Urothelium cell line (cell line): ENCODE results near the gene EYS.
A peak's percentile ranks its signal among the peaks of the same experiment; 100 is the strongest.
"Not testable (repeated sequence)": the region's sequence is repeated elsewhere in the genome, so short reads cannot be mapped to it uniquely, and the experiment has no call there.

ENCODE experiments used
- DNase-seq: peaks from one replicate; pipeline ENCODE4 v3.0.0; 2011; ENCODE audit warnings: low spot score, mixed read lengths
- FAIRE-seq: peaks from 2 replicates; lab custom pipeline; 2011; peaks lifted over from hg19 to GRCh38; lab: Jason Lieb, UNC

Gene EYS

DNA sequence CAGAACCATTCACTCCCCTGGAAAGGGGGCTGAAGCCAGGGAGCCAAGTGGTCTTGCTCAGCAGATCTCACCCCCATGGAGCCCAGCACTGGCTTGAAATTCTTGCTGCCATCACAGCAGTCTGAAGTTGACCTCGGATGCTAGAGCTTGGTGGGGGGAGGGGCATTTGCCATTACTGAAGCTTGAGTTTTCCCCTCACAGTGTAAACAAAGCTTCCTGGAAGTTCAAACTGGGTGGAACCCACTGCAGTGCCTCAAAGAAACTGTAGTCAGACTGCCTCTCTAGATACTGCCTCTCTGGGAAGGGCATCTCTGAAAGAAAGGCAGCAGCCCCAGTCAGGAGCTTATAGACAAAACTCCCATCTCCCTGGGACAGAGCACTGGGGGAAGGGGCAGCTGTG lies 1819.2 kb downstream of the EYS start:
- not testable (repeated sequence) for FAIRE-seq, DNase-seq

GRCh38 chr6:63887002-63887751 lies 1819.8 kb downstream of the EYS start:
- FAIRE-seq (no peak), DNase-seq (no peak)

DNA sequence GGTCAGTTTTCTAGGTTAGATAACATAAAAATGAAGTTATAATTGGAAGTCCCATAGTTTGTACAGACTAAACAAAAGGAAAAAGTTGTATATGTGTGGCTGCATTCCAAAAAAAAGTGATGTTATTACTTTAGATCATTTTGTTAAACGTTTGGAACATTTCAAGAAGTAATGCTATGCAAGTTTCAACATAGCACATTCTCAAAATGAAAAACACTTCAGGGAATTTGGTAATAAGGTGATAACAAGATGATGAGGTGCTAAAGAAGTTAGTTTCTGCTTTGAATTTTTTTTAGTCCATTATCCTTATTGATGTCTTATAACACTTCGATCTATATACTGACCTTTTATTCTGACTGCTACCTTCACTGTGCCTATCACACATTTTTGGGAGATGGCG lies 1820.7 kb downstream of the EYS start:
- no peak for DNase-seq
- FAIRE-seq, result no peak

GRCh38 chr6:63883597-63883996 lies 1823.4 kb downstream of the EYS start:
- DNase-seq, result no peak

GRCh38 chr6:63882208-63882607 lies 1824.8 kb downstream of the EYS start:
- FAIRE-seq, result no peak
- DNase-seq, result peak; percentile 11

More at GRCh38 chr6:63883597-63883996, 1823.4 kb downstream of the EYS start:
- no peak for FAIRE-seq

- FAIRE-seq (no peak), DNase-seq (no peak)
Measured at GRCh38 chr6:63881791-63882190, 1825.2 kb downstream of the EYS start.

DNA sequence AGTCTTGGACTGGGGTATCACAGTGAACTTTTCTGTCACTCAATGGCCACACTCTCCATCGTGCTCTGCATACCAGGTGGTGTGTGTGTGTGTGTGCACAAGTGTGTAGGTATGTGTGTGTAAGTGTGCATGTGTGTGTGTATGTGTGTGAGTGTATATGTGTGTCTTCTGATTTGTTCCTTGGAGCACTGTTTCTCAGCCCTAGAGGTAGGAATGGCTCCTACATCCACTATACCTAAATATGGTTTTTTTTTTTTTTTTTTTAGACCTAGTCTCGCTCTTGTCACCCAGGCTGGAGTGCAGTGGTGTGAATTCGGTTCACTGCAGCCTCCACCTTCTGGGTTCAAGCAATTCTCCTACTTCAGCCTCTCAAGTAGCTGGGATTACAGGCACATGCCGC lies 1834.8 kb downstream of the EYS start:
- DNase-seq (no peak), FAIRE-seq (no peak)

DNA sequence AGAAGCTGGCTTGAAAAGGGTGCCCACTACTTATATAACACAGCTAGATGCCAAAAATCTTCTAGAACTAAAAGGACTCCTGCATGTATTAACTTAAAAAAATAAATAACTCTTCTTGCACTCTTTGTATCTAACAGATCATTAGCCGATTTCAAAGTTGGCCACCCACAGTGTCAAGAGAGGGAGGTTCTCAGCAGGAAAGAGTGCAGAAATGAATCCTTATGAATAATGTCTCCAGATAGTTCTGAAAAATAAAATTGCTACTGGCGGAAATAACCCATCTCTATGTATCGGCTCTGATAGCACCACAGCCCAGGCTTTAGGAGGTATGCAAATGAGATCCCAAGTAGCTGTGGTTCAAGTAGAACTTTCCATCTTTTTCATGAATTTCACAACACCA lies 1838.7 kb downstream of the EYS start:
- DNase-seq, result no peak
- FAIRE-seq, result no peak

DNA sequence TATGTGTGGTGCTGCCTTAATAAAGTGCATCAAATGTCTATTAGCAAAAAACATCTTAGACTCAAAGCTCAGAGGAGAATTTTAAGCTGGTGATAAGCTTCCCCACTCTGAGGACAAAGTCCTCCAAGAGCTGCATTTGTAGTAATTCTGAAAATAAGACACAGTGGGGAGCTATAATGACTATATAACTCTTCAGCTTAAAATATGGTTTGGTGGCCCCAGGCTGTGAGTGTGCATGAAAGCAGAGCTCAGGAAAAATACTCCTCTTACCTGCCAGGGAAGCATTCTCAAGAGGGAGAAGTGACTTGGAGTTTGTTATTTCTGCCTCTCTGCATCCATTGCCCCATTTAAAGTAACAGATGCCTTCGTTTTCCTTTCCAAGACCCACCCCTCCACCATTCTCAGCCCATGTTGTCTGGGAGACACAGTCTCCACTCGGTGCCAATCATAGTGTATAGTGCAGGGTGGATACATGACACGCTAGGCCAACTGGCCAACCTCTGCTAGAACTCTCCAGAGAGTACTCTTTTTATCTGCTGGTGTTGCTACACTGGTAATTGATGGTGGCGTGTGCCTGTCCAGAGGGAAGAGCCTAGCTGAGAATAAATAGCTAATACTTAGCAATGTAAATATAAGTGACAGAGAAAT lies 1842.2 kb downstream of the EYS start:
- no peak for FAIRE-seq
- no peak for DNase-seq

GRCh38 chr6:63864061-63864460 lies 1843.0 kb downstream of the EYS start:
- DNase-seq (no peak), FAIRE-seq (peak; percentile 9)

DNA sequence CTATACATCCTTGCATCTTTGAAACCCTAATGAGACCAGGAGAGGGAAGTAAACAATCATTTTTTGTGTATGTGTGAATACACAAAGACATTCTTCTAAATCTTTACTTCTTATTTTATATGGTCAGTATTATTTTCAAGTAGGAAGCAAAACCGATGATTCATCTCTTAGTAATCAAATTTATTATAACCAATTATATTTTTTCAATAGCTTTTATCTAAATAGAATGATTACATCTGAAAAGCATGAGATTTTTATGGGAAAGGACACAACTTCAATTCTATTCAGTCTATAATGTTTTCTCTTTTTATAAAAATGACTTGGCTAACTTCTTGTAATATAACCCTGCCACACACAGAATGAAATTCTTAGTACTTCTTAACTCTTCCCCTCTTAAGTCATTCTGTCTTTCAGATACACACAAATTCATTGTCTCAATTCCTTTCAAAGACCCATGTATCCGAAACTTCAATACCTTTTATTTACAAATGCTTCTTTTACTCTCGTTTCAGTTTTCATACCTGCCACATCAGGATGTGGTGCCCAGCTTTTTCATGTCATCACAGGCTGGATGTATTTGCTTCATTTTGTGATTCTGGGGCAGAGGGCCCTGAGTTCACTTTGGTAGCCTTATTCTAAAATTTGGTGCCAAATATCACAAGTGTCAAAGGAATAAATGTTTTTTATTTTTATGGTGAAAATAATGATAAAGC lies 1844.4 kb downstream of the EYS start:
- FAIRE-seq (no peak), DNase-seq (no peak)

GRCh38 chr6:63859528-63859927 lies 1847.5 kb downstream of the EYS start:
- no peak for DNase-seq

GRCh38 chr6:63858691-63859090 lies 1848.3 kb downstream of the EYS start:
- FAIRE-seq (no peak), DNase-seq (no peak)

More at GRCh38 chr6:63859528-63859927, 1847.5 kb downstream of the EYS start:
- FAIRE-seq, result no peak

GRCh38 chr6:63856271-63856670 lies 1850.8 kb downstream of the EYS start:
- FAIRE-seq, result no peak

GRCh38 chr6:63844287-63844686 lies 1862.7 kb downstream of the EYS start:
- DNase-seq (no peak), FAIRE-seq (no peak)

More at GRCh38 chr6:63856271-63856670, 1850.8 kb downstream of the EYS start:
- DNase-seq, result no peak

DNA sequence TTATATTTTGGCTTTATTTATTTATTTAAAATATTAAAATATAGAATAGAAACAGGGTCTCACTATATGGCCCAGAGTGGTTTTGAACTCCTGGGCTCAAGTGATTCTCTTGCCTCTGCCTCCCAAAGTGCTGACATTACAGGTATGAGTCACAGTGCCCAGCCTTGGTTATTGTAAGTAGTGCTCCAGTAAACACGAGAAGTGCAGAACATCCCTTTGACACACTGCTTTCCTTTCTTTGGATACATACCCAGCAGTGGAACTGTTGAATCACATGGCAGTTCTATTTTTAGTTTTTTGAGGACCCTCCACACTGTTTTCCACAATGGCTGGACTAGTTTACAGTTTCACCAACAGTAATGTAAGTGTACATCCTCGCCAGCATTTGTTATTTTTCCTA lies 1867.5 kb downstream of the EYS start:
- DNase-seq (no peak), FAIRE-seq (no peak)

GRCh38 chr6:63828678-63829077 lies 1878.3 kb downstream of the EYS start:
- FAIRE-seq, result peak; percentile 74
- DNase-seq, result not testable (repeated sequence)

DNA sequence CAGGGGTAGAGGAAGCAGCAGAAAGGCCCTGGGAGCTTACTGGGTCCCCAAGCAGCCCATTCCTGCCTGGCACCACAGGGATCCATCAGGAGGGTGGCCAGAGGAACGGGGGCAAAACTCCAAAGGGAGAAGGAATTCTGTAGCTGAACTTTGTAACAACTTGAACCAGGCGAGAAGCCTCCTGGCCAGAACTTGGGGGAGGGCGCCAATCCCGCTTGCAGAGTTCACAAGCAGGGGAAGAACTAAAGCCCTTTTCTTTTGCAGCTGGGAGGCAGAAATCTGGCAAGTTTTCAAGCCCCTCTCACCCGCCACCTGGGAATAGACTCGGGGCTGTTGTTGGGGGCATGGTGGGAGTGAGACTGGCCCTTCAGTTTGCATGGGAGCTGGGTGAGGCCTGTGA lies 1882.3 kb downstream of the EYS start:
- no peak for DNase-seq
- no peak for FAIRE-seq

GRCh38 chr6:63821442-63821841 lies 1885.6 kb downstream of the EYS start:
- DNase-seq, result no peak
- no peak for FAIRE-seq

DNA sequence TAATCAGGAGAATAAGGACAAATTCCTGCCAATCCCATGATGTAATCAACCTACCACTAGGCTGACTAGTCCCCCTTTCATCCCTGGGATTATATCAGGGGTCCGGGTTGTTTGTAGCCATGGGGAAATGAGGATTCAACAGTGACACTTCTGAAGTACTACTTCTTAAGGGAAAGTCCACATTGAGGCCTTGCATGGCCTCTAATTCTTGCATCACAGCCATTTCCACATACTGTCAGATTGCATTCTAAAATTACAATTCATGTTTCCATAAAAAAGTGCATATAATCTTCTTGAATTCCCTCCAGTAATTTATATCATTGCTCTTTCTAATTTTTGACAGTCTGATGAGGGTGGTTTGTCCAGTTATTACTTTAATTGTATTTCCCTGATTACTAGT lies 1887.2 kb downstream of the EYS start:
- DNase-seq (no peak), FAIRE-seq (no peak)

- DNase-seq, result no peak
- no peak for FAIRE-seq
Measured at GRCh38 chr6:63817492-63818050, 1889.5 kb downstream of the EYS start.
